Fibroblast of skin of left biceps (primary cell): ENCODE measurements around the gene TOP1.

Experiments used
- DNase-seq, 2 experiments: peaks; one replicate each; pipeline ENCODE4 v3.0.0-alpha.2; 2013; ENCODE audit warnings: low read depth in 2 of 2

TOP1 gene

GRCh38 chr20:41037179-41037578, 8.6 kb downstream of the TOP1 start:
- no peak for DNase-seq

- no peak for DNase-seq
Measured at GRCh38 chr20:41038149-41038877, 9.7 kb downstream of the TOP1 start.

GRCh38 chr20:41038878-41039404, 10.3 kb downstream of the TOP1 start:
- DNase-seq, result no peak

- no peak for DNase-seq
Measured at GRCh38 chr20:41040855-41041254, 12.2 kb downstream of the TOP1 start.

GRCh38 chr20:41041693-41042092, 13.1 kb downstream of the TOP1 start:
- DNase-seq, result no peak

- no peak for DNase-seq
Measured at GRCh38 chr20:41044409-41045062, 15.9 kb downstream of the TOP1 start.

GRCh38 chr20:41045671-41046070, 17.0 kb downstream of the TOP1 start:
- no peak for DNase-seq

GRCh38 chr20:41046716-41047115, 18.1 kb downstream of the TOP1 start:
- DNase-seq, result no peak

GRCh38 chr20:41047279-41047974, 18.8 kb downstream of the TOP1 start:
- DNase-seq, result no peak

GRCh38 chr20:41047975-41048305, 19.3 kb downstream of the TOP1 start:
- DNase-seq, result no peak

- DNase-seq, result no peak
Measured at GRCh38 chr20:41048461-41049301, 20.1 kb downstream of the TOP1 start.

- no peak for DNase-seq
Measured at GRCh38 chr20:41049451-41049850, 20.8 kb downstream of the TOP1 start.

- DNase-seq, result peak; percentile 45 to 56
Measured at GRCh38 chr20:41050361-41051008, 21.9 kb downstream of the TOP1 start.

GRCh38 chr20:41051009-41051825, 22.6 kb downstream of the TOP1 start:
- DNase-seq, result no peak

GRCh38 chr20:41052742-41053419, 24.3 kb downstream of the TOP1 start:
- no peak for DNase-seq

- no peak for DNase-seq
Measured at GRCh38 chr20:41054070-41054846, 25.6 kb downstream of the TOP1 start.

GRCh38 chr20:41054847-41055230, 26.2 kb downstream of the TOP1 start:
- no peak for DNase-seq

GRCh38 chr20:41055679-41056078, 27.1 kb downstream of the TOP1 start:
- no peak for DNase-seq
